Small intestine (tissue), 7 donors: ENCODE measurements around the gene FHL2. TPM values are rescaled to one million over a fixed set of nuclear protein-coding genes. Genes with fewer than 3 reads are reported as not detected.

ENCODE experiments used
- DNase-seq, 2 donors: peaks; one replicate each; pipeline versions ENCODE4 v3.0.0 to v3.0.0-alpha.2; 2013
- FAIRE-seq: peaks from 2 replicates; lab custom pipeline; 2012; peaks lifted over from hg19 to GRCh38; lab: Jason Lieb, UNC
- H3K27ac ChIP-seq, 3 donors: one replicate each; pipeline ENCODE4 v1.5.1; 2013; ENCODE audit warnings: low read length in 2 of 3, mild to moderate bottlenecking in 2 of 3, control low read depth in 1 of 3, inconsistent platforms in 1 of 3, low read depth in 1 of 3, moderate library complexity in 1 of 3
- H3K27me3 ChIP-seq, 3 donors: one replicate each; pipeline ENCODE4 v1.6.1; 2013; ENCODE audit warnings: low read length in 3 of 3, inconsistent platforms in 1 of 3; ENCODE audit not compliant: control insufficient read depth in 3 of 3, insufficient read depth in 3 of 3
- H3K36me3 ChIP-seq, 3 donors: one replicate each; pipeline ENCODE4 v1.6.1; 2013; ENCODE audit warnings: low read length in 3 of 3, inconsistent platforms in 1 of 3, low read depth in 1 of 3, mild to moderate bottlenecking in 1 of 3, moderate library complexity in 1 of 3; ENCODE audit not compliant: control insufficient read depth in 3 of 3, insufficient read depth in 2 of 3
- H3K4me1 ChIP-seq, 3 donors: one replicate each; pipeline ENCODE4 v1.6.1; 2013; ENCODE audit warnings: low read length in 2 of 3, inconsistent platforms in 1 of 3, low read depth in 1 of 3, mild to moderate bottlenecking in 1 of 3, moderate library complexity in 1 of 3; ENCODE audit not compliant: control insufficient read depth in 3 of 3, insufficient read depth in 2 of 3
- H3K4me3 ChIP-seq, 3 donors: one replicate each; pipeline ENCODE4 v1.5.1; 2013; ENCODE audit warnings: low read length in 3 of 3, control low read depth in 1 of 3, inconsistent platforms in 1 of 3, low read depth in 1 of 3, mild to moderate bottlenecking in 1 of 3, moderate library complexity in 1 of 3
- H3K9me3 ChIP-seq, 2 donors: one replicate each; pipeline ENCODE4 v1.6.1; 2013; ENCODE audit warnings: low read depth in 1 of 2, low read length in 1 of 2; ENCODE audit not compliant: control insufficient read depth in 2 of 2, insufficient read depth in 1 of 2
- WGBS, 3 donors: extraction: QIAGEN DNeasy Blood & Tissue Kit; methylation state at CpG; one replicate each; pipeline ENCODE4 v1.1.7; 2013; 5-methylcytosine and 5-hydroxymethylcytosine counted together
- polyA plus RNA-seq, 4 donors: library from polyadenylated mRNA; stranded (reverse) in 3 of 4; unstranded in 1 of 4; fragments of 200-250 nt in 3 of 4; fragments of 120-200 nt in 1 of 4; gene quantifications; one replicate each; pipeline versions ENCODE4 v1.2.1 to v1.2.3, GENCODE V29; 2013
- donor health status: healthy with polysubstance abuse.
- donor health status: control.
- donor health status: control.
- donor health status: Bipolar disorder and iron deficiency.
- donor health status: healthy.

Gene FHL2
- polyA plus RNA-seq, 4 donors = 22.3 to 150 (median 75.5) TPM

DNA sequence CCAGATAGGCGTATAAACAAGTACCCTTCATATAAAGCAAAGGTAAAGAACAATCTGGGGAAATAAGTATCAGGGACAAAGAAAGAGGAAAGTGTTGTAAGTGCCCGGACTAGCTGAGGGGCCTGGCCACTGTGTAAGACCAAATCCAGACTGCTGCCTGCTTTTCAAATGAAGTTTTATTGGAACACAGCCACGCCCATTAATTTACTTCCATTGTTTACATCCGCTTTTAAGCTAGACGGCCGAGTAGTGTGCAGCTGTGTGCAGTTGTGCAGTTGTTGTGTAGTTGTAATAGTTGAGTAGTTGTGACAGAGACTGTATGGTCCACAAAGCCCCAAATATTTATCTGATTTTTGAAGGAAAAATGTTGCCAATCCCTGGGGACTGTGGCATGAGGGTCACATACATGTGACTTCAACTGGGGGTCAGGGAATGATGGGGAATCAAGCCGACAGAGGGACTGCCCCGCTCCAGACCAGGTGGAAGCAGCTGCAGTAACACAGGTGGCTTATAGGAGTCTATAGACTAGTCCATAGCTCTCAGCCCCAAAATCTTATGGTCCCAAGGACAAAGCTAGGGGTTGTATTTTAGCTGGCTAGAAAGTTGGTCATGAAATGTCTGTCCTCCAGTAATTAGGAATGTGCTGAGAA lies 30.0 kb downstream of the FHL2 start:
- FAIRE-seq (no peak), DNase-seq (no peak)
- peaks cover 0 to 3% (median 0%) of the 10 kb centered on the region in 3 donors for H3K4me1 ChIP-seq
- H3K27ac ChIP-seq = no peak overlapping the region
- H3K36me3 ChIP-seq = peaks cover 8 to 22% (median 11%) of the 10 kb centered on the region in 3 donors
- no peaks in the 10 kb centered on the region for H3K27me3 ChIP-seq
- 57 to 70% (median 67%) methylated on average over 8 of the region's 8 CpGs for WGBS, 3 donors
- no peak overlapping the region for H3K4me3 ChIP-seq
- H3K9me3 ChIP-seq = no peaks in the 10 kb centered on the region

DNA sequence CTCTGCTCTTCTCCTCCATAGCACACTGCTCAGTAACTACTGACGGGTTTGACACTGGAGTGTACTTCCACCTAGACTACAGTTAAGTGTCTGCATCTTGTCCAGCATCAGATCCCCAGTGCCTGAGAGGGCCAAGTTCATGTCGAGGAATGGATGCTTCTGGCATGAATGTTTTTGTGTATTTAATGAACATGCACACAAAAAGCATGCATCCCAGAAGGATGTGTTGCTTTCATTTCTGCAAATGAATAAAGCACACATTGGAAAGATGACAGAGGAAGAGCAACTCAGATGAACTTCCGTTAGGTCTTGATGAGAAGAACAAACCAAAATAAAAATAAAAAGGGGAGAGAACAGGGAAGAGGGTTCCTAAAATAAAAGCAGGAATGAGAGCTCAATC lies 33.6 kb downstream of the FHL2 start:
- Histone ChIP-seq H3K27me3 (no peaks in the 10 kb centered on the region), H3K27ac (no peak overlapping the region), H3K36me3 (peaks cover 10 to 22% (median 15%) of the 10 kb centered on the region in 3 donors), H3K4me3 (no peak overlapping the region), H3K4me1 (peaks cover 0 to 3% (median 0%) of the 10 kb centered on the region in 3 donors), H3K9me3 (no peaks in the 10 kb centered on the region)
- 71 to 86% (median 73%) methylated on average over 3 of the region's 3 CpGs for WGBS, 3 donors
- no peak for FAIRE-seq
- DNase-seq = no peak

- no peaks in the 10 kb centered on the region for H3K27me3 ChIP-seq
- no peak overlapping the region for H3K27ac ChIP-seq
- 82 to 95% (median 83%) methylated on average over 5 of the region's 5 CpGs for WGBS, 3 donors
- peaks cover 10 to 24% (median 17%) of the 10 kb centered on the region in 3 donors for H3K36me3 ChIP-seq
- H3K9me3 ChIP-seq = no peaks in the 10 kb centered on the region
- H3K4me1 ChIP-seq = no peaks in the 10 kb centered on the region
- H3K4me3 ChIP-seq = no peak overlapping the region
- FAIRE-seq (no peak), DNase-seq (no peak)
Measured at GRCh38 chr2:105364436-105365139, 34.3 kb downstream of the FHL2 start.

DNA sequence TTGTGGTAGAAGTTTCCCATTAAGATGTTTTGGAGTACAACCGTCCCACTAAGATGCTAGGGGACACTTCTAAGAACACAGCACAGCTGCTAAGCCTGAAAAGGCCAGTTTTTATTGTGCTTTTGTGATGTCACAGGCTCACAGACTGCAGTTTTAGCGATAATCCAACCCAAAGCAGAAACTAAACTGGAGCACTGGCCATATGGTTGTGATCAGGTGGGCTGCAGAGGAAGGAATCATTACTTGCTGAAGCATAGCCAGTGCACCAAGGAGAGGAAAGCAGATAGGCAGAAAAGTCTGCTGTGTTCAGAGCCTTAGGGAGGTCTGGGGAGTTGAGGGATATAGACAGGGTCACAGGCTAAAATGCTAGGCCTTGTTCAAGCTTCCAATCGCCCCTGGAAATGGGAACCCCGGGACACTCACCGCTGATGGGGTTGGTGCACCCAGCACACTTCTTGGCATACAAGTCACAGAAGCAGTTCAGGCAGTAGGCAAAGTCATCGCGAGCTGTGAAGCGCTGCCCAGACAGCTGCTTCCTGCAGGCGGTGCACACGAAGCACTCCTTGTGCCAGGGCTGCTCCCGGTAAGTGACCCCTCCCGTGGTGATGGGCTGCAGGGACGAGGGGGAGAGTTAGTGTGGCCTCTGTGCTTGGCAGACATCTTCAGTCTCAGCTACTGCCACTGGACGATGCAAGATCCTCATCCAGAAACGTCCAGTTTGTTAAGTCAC lies 35.8 kb downstream of the FHL2 start:
- no peak for FAIRE-seq
- Histone ChIP-seq H3K4me1 (no peaks in the 10 kb centered on the region), H3K9me3 (peaks cover 0 to 9% of the 10 kb centered on the region in 2 donors), H3K36me3 (peaks cover 12 to 29% (median 17%) of the 10 kb centered on the region in 3 donors), H3K27ac (no peak overlapping the region), H3K27me3 (no peaks in the 10 kb centered on the region), H3K4me3 (no peak overlapping the region)
- DNase-seq = no peak
- 69 to 83% (median 74%) methylated on average over 15 of the region's 15 CpGs for WGBS, 3 donors

DNA sequence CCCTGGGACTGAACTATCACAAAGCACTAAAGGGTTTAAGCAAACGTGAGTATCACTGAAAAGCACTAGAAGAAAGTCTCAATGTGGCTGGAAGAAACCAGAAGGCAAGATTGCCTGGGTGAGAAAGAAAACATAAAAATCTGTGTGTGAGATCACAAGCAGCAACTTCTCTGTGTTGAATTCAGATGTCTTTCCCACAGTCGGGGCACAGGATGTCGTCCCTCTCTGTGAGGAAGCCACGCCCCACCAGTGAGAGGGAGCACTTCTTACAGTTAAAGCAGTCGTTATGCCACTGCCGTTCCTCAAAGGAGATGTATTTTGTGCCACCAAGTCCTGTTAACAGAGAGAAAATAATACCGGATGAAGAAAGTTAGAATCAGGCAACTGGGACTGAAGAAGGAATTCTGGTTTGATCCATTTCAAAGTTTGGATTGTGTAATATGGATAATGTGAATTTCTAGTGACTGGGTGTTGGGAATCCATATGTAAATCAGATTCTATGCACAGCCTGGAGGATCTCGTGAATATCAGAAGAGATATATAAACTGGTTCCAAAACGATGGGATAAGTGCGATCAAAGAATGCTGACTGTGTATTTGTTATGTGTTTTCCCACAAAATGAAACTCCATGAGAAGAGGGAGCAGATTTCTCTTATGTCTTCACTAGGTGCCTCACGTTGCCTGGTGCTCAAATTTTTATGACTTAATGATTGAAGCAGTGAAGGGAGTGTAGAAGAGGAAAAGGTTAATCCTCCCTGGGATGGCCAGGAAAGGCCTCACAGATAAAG lies 37.6 kb downstream of the FHL2 start:
- Histone ChIP-seq H3K9me3 (peaks cover 0 to 17% of the 10 kb centered on the region in 2 donors), H3K27ac (no peak overlapping the region), H3K36me3 (peaks cover 11 to 29% (median 16%) of the 10 kb centered on the region in 3 donors), H3K27me3 (no peaks in the 10 kb centered on the region), H3K4me3 (no peak overlapping the region), H3K4me1 (no peaks in the 10 kb centered on the region)
- no peak for DNase-seq
- WGBS, 3 donors = 60 to 81% (median 71%) methylated on average over 11 of the region's 11 CpGs
- no peak for FAIRE-seq

GRCh38 chr2:105358593-105358992 lies 40.3 kb downstream of the FHL2 start:
- no peak for DNase-seq
- no peak for FAIRE-seq
- 76 to 92% (median 88%) methylated on average over 6 of the region's 6 CpGs for WGBS, 3 donors
- H3K9me3 ChIP-seq = peaks cover 0 to 33% of the 10 kb centered on the region in 2 donors
- H3K4me3 ChIP-seq = no peak overlapping the region
- H3K36me3 ChIP-seq = peaks cover 11 to 39% (median 12%) of the 10 kb centered on the region in 3 donors
- H3K27ac ChIP-seq = peak overlapping the region in 1 of 3 donors; percentile 27
- no peaks in the 10 kb centered on the region for H3K27me3 ChIP-seq
- no peaks in the 10 kb centered on the region for H3K4me1 ChIP-seq

DNA sequence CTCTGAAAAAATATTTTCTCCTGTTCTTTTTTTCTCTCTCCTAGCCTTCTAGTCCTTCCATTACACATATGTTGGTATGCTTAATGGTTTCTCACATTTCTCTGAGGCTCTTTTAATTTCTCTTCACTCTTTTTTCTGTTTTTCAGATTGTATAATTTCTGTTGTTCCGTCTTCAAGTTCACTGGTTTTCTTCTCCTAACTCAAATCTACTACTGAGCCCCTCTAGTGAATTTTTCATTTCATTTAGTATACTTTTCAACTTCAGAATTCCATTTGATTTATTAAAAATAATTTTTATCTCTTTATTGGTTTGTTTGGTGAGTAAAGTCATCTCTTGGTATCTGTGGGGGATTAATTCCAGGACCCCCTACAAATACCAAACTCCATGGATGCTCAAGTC lies 41.7 kb downstream of the FHL2 start:
- WGBS, 3 donors = 97 to 100% (median 98%) methylated on average over 1 of the region's 1 CpG
- H3K36me3 ChIP-seq = peaks cover 12 to 39% (median 15%) of the 10 kb centered on the region in 3 donors
- no peak for FAIRE-seq

More for the DNA sequence above, 41.7 kb downstream of the FHL2 start:
- no peaks in the 10 kb centered on the region for H3K27me3 ChIP-seq
- no peaks in the 10 kb centered on the region for H3K4me1 ChIP-seq
- no peak overlapping the region for H3K4me3 ChIP-seq
- peaks cover 0 to 33% of the 10 kb centered on the region in 2 donors for H3K9me3 ChIP-seq
- no peak for DNase-seq
- H3K27ac ChIP-seq = no peak overlapping the region
